Measurements from ENCODE around the gene IRF2BP2. TPM values are rescaled to one million over a fixed set of nuclear protein-coding genes. Genes with fewer than 3 reads are reported as not detected.

Gene IRF2BP2
- total RNA-seq, 4 donors from 2014 or later, result 121 to 149 (median 137) TPM

GRCh38 chr1:234559902-234560676 is 49.9 kb downstream of the IRF2BP2 start:
- 80 to 83% methylated on average over 11 of the region's 14 CpGs for WGBS, 2 donors
- no peak overlapping the region for H3K4me3 ChIP-seq (ENCODE audit: low read depth, poor library complexity, severe bottlenecking)
- DNase-seq (ENCODE audit: low spot score in 2 of 2), result peak in 1 of 2 donors; percentile 66
- TF ChIP-seq POLR2A (IDR thresholded peaks at IDR 0.05) (no peak), CTCF (IDR thresholded peaks at IDR 0.05) (no peak)
- intact Hi-C loops (cut with DNase I; ENCODE audit: low total_unique reads), result no loop called here

GRCh38 chr1:234559152-234559901 is 50.7 kb downstream of the IRF2BP2 start:
- intact Hi-C loops (cut with DNase I; ENCODE audit: low total_unique reads), result no loop called here
- DNase-seq (ENCODE audit: low spot score in 2 of 2), result peak in 1 of 2 donors; percentile 73
- 76 to 81% methylated on average over 6 of the region's 6 CpGs for WGBS, 2 donors
- no peak overlapping the region for H3K4me3 ChIP-seq (ENCODE audit: low read depth, poor library complexity, severe bottlenecking)
- TF ChIP-seq CTCF (IDR thresholded peaks at IDR 0.05), result no peak
- TF ChIP-seq POLR2A (IDR thresholded peaks at IDR 0.05), result no peak

- peak in 1 of 2 donors; percentile 57 for DNase-seq (ENCODE audit: low spot score in 2 of 2)
- WGBS, 2 donors, result 80 to 87% methylated on average over 10 of the region's 10 CpGs
- TF ChIP-seq CTCF (IDR thresholded peaks at IDR 0.05) (no peak), POLR2A (IDR thresholded peaks at IDR 0.05) (no peak)
- H3K4me3 ChIP-seq (ENCODE audit: low read depth, poor library complexity, severe bottlenecking), result no peak overlapping the region
- intact Hi-C loops (cut with DNase I; ENCODE audit: low total_unique reads), result no loop called here
Observed at GRCh38 chr1:234558330-234558836, 51.6 kb downstream of the IRF2BP2 start.

GRCh38 chr1:234556245-234556943 is 53.6 kb downstream of the IRF2BP2 start:
- H3K4me3 ChIP-seq (ENCODE audit: low read depth, poor library complexity, severe bottlenecking), result no peak overlapping the region
- no peak for TF ChIP-seq CTCF (IDR thresholded peaks at IDR 0.05)
- no peak for TF ChIP-seq POLR2A (IDR thresholded peaks at IDR 0.05)
- intact Hi-C loops (cut with DNase I; ENCODE audit: low total_unique reads), result no loop called here
- 90 to 94% methylated on average over 4 of the region's 4 CpGs for WGBS, 2 donors
- peak in 1 of 2 donors; percentile 68 for DNase-seq (ENCODE audit: low spot score in 2 of 2)

- intact Hi-C loops (cut with DNase I; ENCODE audit: low total_unique reads), result no loop called here
- no peak overlapping the region for H3K4me3 ChIP-seq (ENCODE audit: low read depth, poor library complexity, severe bottlenecking)
- TF ChIP-seq CTCF (IDR thresholded peaks at IDR 0.05) (no peak), POLR2A (IDR thresholded peaks at IDR 0.05) (no peak)
- peak in 1 of 2 donors; percentile 39 for DNase-seq (ENCODE audit: low spot score in 2 of 2)
- WGBS, 2 donors, result 95 to 96% methylated on average over 10 of the region's 10 CpGs
Observed at GRCh38 chr1:234555390-234556024, 54.5 kb downstream of the IRF2BP2 start.

All from lower leg skin (tissue), 4 donors.